HG03575 (cell line): ENCODE measurements around the gene TRIM41.
"Not testable (repeated sequence)": the region's sequence is repeated elsewhere in the genome, so short reads cannot be mapped to it uniquely, and the experiment has no call there.

Experiments
- ATAC-seq: cut with Tn5 transposase; IDR thresholded peaks from one replicate; pipeline ENCODE4 v1.9.1; 2021; ENCODE audit not compliant: unreplicated experiment, insufficient number of reproducible peaks, low FRiP score; ENCODE audit errors: extremely low read depth

Gene TRIM41

DNA sequence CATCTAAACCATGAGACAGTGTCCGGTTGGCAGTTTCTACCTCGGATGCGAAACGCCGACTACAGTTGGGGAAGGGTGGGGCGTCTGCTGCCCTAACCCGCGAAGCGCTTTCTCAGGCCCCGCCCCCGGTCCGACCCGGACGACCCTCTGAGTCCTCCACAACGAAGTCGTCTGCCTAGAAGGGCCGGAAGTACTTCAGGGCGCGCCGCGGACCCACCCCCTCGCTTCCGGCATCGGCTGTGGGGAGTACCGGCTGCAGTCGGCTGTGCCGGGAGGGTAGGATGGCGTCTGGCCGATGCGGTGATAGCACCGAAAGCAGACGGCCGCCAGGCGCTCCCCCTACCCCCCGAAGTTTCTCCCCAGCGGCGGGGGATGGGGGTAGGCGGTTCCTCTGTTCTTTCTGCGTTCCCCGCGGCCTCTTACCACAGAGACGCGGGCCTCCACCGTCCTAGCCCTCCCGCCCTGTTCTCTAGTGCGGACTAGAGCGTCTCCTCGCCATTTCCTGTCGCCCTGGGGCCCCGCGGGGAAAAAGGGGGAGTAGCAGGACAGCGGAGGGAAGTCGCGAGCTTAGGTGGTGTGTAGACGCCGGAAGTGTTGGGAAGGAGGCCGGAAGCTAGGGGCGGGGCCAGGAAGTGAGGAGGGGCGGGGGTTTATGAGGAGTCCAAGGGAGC, at the start of gene TRIM41:
TRIM41 (plus strand) TSS at position 224 of the 671 bp plus-strand sequence. CDS start 719 bp downstream, outside the sequence.
- ATAC-seq, result peak; percentile 26

DNA sequence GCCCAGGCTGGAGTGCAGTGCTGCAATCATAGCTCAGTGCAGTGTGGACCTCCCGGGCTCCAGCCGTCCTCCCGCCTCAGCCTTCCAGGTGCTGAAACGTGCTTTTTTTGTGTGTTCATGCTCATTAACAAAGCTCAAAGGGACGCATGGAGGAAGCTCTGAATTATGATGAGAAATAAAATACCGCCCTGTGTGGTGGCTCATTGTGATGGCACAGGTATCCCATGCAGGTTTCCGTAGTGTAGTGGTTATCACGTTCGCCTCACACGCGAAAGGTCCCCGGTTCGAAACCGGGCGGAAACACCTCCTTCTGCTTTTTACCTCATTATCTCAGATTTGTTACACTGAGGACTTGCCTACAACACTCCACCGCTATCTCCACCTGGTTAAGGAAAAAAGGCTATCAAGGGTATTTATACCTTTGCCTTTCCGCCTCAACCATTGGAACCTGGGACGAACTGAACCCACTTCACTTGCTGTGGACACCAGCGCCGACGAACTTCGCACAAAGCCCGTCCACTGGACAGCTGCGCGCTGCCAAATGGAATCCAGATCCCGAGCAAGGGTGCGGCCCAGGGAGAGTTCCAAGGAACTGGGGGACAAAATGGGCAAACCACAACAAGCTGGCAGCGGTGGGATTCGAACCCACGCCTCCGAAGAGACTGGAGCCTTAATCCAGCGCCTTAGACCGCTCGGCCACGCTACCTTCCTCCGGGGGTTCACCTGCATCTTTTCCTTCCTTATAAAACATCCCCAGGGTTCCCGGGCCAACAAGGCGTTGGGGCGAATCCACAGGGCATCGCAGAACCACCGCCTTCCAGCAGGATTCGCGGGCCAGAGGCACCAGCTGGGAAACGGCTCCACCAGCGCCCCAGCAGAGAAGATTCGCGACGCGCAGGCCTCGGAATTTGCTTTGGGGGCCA, 49.4 kb upstream of the TRIM41 start:
- no peak for ATAC-seq

DNA sequence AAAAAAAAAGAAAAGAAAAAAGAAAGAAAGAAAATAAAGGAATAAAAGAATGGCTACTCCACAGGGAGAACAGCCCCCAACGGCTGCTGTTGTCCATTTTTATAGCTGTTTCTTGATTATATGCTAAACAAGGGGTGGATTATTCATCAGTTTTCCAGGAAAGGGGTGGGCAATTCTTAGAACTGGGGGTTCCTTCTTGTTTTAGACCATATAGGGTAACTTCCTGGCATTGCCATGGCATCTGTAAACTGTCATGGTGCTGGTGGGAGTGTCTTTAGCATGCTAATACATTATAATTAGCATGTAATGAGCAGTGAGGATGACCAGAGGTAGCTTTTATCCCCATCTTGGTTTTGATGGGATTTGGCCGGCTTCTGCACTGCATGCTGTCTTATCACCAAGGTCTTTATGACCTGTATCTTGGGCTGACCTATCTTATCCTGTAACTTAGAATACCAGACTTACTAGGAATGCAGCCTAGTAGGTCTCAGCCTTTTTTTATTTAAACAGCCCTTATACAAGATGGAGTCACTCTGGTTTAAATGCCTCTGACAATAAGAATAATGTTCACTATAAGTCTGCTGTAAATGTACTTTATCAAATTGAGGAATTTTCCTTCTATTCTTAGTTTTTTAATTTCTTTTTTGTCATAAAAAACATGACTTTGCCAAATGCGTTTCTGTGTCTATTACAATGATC, 46.7 kb upstream of the TRIM41 start:
- ATAC-seq, result no peak

DNA sequence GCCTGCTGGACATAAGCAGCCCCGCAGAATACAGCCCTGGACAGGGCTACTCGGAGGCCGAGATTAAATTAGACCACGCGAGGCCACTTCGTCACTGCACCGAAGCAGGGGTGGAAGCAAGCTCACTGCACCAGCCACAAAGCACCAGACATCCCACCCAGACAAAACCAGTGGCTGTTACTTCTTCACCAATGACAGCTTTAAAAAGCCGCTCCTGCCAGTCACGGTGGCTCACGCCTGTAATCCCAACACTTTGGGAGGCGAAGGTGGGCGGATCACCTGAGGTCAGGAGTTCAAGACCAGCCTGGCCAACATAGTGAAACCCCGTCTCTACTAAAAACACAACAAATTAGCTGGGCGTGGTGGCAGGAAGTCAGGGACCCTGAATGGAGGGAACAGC, 45.5 kb upstream of the TRIM41 start:
- ATAC-seq, result not testable (repeated sequence)

DNA sequence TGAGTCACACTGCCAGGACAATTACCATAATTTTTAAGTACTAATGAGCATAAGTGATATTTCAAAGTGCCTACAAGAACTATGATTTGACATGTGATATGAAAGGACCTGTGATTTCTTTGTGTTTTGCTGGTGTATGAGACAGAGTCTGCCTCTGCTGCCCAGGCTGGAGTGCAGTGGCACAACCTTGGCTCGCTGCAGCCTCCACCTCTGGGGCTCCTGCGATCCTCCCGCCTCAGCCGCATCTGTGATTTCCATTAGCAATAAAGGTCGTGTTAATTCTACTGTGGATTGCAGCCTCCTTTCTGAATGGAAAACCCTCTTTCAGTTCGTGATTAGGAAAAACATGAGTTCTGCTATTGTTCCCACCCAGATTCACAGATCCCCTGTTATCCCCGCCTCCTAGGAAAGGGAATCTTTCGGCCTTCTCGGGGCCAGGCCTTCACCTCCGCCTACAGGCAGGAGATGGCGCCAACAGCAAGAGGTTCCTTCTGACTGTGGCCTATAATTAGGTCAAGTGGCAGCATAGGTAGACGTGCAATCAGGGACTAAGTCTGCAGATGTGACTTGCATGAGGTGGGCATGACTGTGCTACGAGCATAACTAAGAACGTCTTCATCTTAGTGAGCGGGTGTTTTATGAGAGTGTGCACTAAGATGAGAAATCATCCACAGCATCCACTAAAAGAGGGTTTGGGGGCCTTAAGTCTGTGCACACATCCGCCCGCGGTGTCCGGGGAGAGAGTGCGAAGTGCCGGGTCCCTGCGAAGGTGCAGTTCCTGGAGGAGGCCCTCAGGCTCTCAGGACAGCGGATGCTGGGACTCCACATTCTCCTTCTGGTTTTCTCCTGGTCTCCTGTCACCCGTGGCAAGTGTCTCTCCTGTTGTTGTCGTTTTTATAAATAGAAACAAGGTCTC, 41.2 kb upstream of the TRIM41 start:
- ATAC-seq, result no peak

DNA sequence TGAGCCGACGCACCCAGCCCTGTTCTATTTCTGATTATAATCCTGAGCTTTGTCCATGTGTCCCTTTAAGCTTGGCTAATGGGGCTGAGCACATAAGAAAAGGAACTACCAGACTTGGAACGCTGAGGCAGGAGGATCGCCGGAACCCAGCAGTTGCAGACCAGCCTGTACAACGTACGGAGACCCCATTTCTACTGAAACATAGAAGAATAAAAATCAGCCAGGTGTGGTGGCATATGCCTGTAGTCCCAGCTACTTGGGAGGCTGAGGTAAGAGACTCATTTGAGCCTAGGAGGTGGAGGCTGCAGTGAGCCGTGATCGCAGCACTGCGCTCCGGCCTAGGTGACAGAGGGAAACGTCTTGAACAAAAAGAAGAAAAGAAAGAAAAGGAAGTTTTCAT, 40.4 kb upstream of the TRIM41 start:
- no peak for ATAC-seq

DNA sequence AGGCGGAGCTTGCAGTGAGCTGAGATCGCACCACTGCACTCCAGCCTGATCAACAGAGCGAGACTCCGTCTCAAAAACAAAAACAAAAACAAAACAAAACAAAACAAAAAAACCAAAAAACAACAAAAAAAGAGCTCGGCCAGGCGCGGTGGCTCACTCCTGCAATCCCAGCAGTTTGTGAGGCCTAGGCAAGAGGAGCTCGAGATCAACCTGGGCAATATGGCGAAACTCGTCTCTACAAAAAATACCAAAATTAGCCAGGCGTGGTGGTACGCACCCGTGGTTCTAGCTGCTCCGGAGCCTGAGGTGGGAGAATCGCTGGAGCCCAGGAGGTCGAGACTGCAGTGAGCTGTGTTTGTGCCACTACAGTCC, 38.2 kb upstream of the TRIM41 start:
- ATAC-seq, result no peak

DNA sequence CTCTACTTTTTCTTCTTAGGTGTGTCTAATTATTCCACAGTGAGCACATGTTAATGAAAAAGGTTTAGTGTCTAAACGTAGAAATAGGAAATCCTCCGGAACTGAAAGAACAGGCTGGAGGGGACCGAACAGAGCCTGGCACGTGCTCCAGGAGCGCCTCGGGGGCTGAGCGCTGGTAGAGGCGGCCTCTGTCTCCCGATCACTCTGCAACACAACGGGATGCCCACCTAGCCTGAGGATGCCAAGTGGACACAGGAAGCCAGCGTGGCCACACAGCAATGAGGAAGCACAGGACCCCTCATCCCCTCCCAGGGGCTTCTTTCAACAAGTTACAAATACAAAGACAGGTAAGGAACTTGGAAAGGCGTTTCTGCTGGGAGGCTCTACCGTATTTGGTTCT, 37.5 kb upstream of the TRIM41 start:
- no peak for ATAC-seq

DNA sequence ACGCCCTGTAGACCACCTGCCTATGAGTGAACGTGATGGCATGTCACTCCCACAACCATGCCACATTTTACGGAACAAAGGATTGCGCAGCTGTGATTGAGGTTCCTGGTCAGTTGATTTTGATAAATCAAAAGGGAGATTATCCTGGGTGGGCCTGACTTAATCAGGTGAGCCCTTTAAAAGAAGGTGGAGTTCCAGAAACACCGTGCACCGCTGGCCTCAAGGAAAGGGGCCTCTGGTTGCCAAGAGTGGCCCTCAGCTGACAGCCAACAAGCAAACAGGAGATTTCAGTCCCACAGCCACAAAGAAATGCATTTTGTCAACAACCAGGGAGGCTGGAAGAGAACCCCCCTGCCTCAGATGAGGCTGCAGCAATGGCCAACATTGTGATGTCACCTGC, 37.1 kb upstream of the TRIM41 start:
- no peak for ATAC-seq

DNA sequence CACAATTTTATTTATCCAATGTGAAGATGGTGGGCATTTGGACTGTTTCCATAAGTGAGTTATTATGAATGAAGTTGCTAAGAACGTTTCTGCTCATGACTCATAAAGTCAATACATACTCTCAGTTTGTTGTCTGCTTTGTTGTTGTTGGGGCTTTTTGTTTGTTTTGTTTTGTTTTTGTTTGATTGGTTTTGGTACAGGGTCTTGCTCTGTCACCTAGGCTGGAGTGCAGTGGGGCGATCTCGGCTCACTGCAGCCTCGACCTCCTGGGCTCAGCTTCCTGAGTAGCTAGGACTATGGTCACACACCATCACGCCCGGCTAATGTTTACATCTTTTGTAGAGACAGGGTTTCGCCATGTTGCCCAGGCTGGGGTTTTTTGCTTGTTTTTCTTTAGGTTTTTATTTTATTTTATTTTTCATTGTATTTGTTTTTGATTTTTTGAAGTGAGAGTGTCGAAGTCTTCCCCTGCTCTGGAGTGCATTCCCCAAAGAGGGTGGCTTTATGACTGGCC, 36.0 kb upstream of the TRIM41 start:
- ATAC-seq, result no peak

DNA sequence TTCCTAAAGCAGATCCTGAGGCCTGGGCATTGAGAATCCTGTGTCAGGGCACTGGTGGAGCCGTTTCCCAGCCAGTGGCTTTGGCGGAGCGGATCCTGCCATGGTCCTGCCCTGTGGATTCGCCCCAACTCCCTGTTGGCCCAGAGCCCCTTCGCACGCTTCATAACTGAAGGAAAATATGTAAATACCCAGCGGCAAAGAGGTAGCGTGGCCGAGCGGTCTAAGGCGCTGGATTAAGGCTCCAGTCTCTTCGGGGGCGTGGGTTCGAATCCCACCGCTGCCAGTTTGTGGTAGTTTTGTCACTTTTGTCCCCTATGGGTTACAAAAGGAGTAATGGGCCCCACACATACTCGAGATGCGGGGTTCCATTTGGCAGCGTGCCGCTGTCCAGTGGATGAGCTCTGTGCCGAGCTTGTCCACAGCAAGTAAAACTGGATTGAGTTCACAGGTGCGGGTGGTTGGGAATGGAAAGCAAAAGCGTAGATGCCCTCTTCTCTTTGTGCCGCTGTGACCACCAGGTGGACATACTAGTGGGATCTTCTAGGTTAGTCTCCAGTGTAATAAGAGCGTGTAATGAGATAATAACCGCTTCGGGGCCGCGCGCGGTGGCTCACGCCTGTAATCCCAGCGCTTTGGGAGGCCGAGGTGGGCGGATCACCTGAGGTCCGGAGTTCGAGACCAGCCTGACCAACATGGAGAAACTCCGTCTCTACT, 35.4 kb upstream of the TRIM41 start:
- no peak for ATAC-seq

DNA sequence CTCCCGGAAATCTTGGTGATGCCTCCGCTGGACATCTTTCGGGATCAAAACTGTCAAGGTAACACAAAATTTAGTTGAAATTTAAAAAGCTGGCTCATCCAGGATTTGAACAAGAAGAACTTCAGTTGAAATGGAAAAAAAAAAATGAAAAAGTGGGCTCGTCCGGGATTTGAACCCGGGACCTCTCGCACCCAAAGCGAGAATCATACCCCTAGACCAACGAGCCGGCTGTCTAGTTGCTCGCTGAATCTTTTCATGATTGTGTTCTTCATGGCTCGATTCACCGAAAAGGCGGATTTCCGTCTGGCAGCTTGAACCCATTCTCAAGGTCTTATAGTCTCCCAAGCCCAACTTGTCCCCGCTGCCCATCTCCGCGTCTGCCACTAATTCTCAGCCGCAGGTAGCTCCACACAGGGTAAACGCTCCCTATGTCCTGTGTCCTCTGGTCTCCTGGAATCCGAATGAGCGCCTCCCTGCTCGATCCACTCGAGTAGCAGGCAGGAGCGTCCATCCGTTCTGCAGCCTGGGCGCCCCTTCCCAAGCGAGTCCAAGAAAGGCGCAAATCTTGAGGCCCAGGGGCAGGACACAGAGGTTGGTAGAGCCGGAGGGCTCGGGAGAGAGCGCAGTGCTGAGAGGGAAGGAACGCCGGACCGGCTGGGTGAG, 34.2 kb upstream of the TRIM41 start:
- ATAC-seq, result no peak

DNA sequence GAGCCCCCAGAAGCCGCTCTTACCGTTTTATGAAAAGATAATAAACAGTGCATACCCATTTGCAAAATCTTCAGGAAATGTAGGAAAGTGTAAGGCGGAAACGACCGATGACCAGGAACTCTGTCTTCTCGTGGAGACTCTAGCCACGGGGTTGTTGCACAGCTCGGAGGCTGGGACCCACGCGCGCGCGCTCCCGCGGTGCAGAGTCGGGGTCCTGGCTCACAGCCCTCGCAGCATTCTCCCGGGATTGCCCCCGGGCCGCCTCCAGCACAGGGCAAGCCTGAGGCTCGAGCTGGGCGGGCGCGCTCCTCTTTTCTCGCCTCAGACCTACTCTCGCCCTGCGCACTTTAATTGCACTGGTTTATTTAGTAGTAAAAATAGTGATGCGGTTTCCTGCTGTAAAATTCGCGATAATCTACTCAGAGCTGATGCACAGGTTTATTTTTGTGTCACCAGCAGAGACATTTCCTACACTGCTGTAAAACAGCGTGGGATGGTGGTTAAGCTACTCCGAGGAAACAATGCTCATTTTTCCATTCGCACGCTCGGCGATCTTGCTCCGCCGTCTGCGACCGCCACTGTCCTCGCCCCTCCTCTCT, 33.6 kb upstream of the TRIM41 start:
- ATAC-seq, result no peak

DNA sequence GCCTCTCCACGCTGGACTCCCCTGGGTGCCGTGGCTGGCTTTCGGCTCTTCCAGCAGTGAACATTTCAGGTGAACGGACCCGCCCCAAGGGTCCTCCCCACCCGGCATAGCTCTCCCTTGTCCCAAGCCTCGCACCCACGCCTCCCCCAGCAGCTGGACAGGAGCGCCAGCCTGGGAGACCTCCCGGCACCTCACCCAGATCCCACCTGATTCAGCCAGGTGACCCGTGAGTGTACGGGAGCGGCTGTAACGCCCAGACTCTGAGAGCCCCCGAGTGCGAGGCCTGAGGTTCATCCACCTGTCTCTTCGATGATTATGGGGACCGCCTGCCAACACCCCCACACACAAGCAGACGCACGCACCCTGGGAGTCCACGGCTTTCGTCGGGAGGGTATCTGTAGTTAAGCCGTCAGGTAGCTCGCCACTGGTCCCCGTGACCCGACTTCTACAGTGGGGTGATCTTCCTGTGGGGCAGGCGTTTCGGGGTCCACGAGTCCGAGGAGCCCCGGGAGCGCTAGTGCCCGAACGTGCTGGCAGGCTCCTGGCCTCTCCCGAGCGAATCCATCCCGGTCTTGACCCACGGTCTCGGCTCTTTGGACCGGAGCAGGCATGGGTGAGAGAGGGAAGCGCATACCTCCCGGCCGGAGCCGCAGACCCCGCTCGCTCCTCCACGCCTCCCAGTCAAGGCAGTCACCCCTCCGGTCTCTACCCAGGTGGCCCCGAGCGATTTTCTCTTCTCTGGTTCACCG, 32.9 kb upstream of the TRIM41 start:
- ATAC-seq, result no peak

DNA sequence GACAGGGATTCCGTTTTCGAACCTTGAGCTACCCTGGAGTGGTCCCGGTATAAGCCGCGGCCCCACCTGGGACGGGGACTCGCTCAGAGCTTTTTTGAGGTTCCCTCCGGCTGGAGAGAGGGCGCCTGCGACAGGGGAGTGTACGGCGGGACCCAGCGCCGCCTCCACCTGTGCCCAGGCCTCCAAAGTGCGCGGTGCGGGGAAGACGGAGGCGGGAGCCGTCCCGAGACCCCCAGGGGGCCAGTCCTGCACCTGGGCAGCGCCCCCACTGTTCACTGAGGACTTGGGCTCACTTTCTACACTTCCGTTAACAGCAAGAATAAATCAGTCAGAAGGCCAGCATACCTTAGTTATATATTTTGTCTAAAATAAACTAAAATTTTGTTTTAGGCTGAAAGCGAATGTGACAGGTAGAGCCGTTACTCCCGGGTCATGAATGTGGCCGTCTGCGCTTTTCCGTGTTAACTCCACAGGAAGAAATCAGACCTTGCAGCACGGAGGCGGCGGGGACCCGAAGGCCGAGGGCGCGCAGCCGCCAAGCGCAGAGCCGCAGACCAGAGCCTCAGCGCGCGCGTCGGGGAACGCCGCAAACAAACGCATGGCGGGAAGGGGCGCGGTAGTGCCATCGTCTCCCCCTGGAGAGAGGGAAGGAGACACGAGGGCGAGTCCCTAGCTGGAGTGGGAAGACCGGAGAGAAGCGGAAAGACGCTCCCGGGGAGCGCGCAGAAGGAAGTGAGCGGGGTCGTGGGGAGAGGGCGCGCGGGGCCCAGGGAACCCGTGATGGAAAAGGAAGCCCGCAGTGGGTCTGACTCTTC, 32.2 kb upstream of the TRIM41 start:
- no peak for ATAC-seq
